Stimulated activated CD4-positive, alpha-beta T cell treated with anti-CD3 and anti-CD28 coated beads, Interleukin-12 subunit alpha, Interleukin-12 subunit beta, amount 100 ng/mL, for 48 hours (primary cell): ENCODE data around the gene MT4.

Source experiments
- DNase-seq, 3 donors: peaks; one replicate each; pipeline ENCODE4 v3.0.0-alpha.2; 2020; ENCODE audit warnings: low read depth in 2 of 3, low spot score in 1 of 3

The MT4 gene

GRCh38 chr16:56564793-56565477 lies at the start of gene MT4:
Gene MT4, plus strand, starts transcription at chr16:56565073. Its CDS starts 56 bp downstream, at chr16:56565129.
- no peak for DNase-seq

- no peak for DNase-seq
Measured at GRCh38 chr16:56515665-56516064, 49.2 kb upstream of the MT4 start.

GRCh38 chr16:56517206-56517605 lies 47.7 kb upstream of the MT4 start:
- DNase-seq, result no peak

- no peak for DNase-seq
Measured at GRCh38 chr16:56518425-56518824, 46.4 kb upstream of the MT4 start.

DNA sequence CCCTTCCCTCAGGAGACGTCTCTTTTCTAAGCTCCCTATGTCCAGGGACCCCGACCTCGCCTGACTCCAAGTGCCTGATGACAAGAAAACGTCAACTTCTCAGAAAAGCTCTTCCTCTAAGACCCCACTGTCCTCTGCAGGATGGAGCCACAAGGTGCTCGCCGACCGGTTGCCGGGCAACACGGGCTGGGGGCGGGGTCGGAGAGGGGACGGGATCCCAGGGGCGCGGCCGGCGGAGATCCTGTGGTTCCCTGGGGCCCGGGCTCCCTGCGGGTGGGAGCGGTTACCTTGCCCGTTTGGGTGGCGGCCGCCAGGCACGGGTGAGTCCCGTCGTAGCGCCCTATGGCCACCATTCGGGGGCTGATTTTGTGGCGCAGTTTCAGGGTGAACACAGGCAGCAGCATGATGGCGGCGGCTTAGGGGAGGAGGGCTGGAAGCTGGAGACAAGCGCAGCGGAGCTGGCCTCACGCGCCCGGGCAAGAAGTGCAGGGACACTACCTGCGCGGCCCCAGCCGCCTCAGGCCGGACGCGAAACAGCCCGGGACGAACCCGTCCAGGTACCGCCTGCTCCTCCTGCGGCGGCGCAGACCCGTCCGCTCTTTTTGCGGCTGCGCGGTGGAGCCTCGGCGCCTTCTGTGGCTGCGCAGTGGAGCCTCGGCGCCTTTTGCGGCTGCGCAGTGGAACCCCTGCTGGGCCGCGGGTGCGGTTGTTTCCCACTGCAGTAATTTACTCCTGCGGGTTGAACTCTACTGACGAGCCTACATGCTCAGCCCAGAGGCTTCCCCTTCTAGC lies 45.2 kb upstream of the MT4 start, which contains the start of gene BBS2:
BBS2 (minus strand) TSS at position 566 of the 792 bp plus-strand sequence; CDS start at position 404, 162 bp downstream.
- peak; percentile 81 to 87 (median 82) for DNase-seq

DNA sequence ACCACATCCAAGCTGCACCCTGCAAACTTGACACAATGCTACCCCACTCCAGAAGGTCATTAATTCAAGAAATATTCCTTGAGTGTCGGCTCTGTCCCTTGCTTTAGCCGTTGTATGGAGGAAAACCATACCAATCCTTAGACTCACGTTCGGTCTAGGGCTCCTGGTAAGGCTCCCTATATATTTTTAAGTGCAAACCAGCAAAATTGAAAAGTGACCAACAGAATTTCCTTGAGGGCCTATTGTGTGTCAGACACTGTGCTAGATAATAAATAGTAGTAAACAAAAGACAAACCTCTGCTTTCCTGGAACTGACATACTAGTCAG lies 44.7 kb upstream of the MT4 start:
- no peak for DNase-seq

GRCh38 chr16:56525236-56525635 lies 39.6 kb upstream of the MT4 start:
- no peak for DNase-seq

GRCh38 chr16:56530872-56531271 lies 34.0 kb upstream of the MT4 start:
- no peak for DNase-seq

DNA sequence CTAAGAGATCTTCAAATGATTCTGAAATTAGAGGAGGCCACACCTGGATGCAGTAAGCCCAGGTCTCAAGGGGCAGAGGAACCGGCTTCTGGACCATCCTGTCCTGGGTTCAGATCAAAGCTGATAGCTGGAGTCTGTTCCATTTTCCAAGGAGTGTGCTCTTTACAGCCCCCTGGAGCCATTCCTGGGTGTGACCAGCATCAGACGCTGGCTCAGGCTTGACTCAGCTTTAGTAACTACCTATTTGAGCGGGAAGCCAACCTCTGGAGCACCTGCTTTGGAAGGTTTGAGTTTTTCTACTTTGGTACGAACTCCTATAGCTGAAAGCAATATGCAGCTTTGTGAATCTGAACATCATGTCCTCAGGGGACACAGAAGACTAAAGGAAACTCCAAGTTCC lies 32.2 kb upstream of the MT4 start:
- DNase-seq, result no peak

DNA sequence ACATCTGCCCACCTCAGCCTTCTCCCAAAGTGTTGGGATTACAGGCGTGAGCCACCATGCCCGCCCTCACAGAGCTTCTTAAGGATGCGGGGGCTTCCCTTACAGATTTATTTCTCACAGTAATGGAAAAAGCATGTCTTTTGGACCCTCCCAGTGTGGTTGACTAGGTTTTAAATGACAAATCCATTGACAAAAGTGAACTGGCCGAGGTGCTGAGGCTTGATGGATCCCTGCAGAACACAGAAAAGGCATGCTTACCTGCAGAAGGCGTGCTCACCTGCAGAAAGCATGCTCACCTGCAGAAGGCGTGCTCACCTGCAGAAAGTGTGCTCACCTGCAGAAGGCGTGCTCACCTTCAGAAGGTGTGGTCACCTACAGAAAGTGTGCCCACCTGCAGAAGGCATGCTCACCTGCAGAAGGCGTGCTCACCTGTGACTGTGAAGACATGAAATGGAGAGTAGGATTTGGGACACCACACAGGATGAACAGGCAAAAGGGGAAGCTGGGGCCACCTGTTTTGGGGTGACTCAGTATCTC lies 30.0 kb upstream of the MT4 start:
- no peak for DNase-seq

DNA sequence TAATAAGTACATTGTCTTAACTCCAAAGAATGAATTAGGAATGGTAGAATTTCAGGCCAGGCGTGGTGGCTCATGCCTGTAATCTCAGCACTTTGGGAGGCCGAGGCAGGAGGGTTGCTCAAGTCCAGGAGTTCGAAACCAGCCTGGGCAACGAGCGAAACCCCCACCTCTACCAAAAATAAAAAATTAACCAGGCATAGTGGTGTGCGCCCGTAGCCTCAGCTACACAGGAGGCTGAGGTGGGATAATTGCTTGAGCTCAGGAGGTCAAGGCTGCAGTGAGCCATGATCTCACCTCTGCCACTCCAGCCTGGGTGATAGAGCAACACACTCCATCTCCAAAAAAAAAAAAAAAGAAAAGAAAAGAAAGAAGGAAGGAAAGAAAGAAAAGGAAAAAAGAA lies 26.5 kb upstream of the MT4 start:
- no peak for DNase-seq

- no peak for DNase-seq
Measured at GRCh38 chr16:56539656-56540055, 25.2 kb upstream of the MT4 start.

GRCh38 chr16:56542039-56542438 lies 22.8 kb upstream of the MT4 start:
- no peak for DNase-seq

DNA sequence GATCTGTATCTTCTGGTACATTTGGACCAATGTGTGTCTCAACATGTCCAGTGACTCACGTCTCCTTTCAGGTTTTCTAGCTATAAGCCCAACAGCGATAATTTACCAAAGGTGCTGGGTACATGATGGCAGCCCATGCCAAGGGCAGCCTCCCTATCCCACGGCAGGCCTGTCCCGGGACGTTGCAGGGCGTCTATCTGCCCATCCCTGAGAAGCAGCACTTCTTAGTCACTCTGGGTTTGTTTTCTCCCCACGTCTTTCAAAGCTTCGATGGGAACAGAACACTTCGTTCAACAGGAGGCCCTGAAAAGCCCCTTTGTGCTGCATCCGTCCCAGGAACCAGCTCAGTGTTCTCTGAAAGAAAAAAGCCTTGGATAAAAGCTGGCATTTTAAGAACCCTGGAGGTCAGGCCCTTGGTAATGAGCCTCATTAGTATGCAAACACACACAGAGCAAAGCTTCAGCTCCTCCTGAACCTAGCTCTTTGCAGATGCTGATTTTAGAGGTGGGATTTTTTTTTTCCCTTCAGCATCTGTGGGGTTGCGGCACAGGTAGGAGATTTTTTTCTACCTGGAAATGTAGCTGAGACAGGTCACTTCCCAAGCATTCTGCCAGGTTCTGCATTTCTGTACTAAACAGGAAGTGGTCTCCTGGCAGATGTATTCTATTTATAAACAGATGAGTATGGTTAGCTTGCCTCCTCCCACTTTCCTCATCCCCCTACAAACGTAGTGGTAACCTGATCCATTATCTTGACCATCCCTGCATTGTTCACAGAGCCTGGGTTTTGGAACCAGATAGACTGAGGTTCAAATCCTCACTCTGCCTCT lies 17.5 kb upstream of the MT4 start:
- DNase-seq, result no peak

DNA sequence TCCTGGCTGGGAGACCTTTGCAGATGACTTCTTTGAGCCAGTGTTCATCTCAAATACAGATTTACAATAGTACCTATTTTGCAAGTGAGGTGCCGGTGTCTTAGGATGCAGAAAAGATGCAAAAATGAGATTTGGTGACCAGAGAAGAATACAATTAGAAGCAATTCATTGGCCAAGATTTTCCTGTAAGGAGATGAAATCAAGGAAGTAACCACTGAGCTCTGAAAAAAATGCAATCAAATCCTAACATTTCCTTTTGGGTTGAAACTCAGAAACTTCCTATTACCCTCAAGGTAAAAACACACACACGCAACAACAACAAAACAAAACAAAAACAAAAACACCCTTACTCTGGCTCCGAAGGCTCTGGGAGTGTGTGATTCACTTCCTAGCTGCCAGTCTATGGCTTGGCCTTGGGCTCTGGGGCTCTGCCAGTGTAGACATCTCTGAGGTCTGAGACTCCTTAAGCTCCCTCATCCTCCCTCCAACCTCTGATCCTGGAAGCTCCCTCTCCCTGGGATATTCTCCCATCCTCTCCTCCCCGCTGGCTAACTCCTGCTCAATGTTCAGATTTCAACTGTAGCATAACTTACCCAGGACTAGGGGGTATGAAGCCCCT lies 16.8 kb upstream of the MT4 start:
- DNase-seq, result no peak

DNA sequence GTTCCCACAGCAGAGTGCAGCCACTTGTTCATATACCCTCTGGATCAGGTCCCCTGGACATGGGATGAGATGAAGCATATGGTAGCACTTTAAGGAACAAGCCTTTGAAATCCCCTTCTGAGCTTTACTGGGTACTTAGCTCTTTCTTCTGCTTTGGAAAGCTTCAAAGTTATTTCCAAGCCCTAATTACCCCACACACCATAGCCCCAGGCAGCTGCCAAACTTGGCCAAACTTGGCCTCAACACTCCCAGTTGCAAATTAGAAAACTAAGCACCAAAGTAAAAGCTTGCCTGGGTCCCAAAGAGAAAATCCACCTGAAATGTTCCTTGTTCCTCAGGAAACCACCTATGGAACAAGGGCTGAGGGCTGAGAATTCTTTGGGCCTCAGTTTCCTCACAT lies 15.7 kb upstream of the MT4 start:
- DNase-seq, result no peak

DNA sequence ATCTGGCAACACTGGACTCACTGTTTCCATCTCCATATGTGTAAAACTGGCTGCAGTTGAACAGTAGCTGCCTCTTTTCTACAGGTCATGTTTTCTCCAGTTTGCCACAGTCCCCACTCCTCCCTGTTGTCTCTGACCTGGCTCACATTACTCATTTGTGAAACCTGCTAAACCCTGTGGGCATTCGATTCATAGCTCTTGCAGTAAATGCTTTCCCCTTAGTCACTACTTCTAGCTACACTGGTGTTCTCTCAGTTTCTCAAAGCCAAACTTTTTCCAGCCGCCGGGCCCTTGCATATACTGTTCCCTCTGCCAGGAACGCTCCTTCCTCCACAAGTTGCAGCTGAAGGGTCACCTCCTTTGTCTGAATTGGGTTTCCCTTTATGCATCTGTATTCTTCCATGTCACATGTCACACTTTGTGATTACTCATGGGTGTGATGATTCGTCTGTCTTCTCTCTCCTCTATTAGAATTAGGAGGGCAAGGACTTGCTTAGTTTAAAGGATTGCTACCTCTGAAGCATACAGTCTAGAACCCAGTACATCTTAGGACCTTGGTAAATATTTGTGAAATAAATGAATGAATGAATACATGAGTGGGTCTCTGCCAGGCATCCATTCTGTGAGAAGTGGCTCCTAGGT lies 15.0 kb upstream of the MT4 start:
- peak in 1 of 3 donors; percentile 2 for DNase-seq

DNA sequence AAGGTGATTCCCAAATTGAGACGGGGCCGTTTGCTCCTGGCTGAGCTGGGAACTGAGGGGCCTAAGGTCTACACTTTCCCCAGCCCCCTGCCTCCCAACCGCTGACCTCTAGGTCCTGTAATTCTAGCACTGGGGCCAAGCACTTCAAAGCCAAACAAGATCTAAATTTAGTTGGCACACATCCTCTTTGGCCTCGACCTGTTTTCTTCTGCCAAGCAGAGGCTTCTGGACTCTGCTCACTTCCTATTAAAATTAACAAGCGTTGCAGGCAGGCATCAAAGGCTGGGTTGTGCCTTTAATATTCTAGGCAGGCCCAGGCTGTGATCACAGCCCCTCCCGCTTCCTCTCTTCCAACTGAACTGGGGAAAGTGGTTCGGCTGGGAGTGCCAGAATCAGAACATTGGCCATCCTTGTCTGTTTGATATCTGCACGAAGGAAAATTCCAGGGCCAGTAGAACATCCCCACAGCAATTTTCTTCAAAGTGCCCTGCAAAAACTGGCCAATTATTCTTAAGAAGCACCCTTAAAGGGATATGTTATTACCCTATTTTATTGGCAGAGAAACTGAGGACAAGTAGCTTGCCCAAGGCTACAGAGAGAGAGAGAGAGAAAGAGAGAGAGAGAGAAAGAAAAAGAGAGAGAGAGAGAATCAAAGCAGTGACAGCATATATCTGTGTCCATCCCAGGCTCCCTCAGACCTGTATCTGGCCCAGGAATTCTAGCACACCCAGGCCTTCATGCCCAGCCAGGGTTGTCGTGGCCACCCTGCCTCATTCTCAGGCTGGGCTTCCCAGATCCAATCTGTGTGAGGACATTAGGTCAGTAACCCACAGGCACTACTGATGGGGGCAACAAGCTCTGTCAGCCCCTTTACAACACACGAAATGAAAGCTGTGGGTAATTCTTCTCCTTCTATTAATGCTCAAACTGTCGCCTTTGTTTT lies 12.8 kb upstream of the MT4 start:
- no peak for DNase-seq

DNA sequence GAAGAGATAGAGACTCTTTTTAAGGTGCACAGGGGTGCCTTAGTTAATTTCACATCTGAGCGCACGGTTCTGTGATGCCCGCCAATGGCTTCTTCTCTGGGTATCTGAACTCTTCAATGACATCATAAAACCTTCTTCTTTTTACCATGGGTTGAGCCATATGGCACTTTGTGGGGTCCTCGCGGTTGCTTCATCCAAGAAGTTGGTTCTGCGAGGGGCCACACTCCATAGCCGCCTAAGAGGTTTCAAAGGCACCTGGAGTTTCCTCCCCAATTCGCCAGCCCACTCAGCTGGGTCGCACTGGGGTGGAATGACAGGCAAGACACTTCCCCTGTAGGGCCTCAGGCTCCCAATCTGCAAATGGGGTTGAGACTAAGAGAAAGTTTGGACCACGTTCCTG lies 10.4 kb upstream of the MT4 start:
- no peak for DNase-seq
